SK-N-SH (cell line): ENCODE measurements around the gene MIPOL1. TPM values are rescaled to one million over a fixed set of nuclear protein-coding genes. Genes with fewer than 3 reads are reported as not detected.

Source experiments
- CTCF ChIA-PET: fragments of 300-600, 350-600 bp; formaldehyde crosslinking; extraction: SDS; loops from one replicate; lab custom pipeline; 2021; lab: Yijun Ruan, JAX
- POLR2A ChIA-PET: fragments of 350-600 bp; sonication (Branson Sonifier 250); formaldehyde crosslinking; extraction: SDS; loops from one replicate; lab custom pipeline; 2020; ENCODE audit warnings: antibody characterized with exemption, inconsistent platforms; lab: Yijun Ruan, JAX
- DNase-seq: peaks from one replicate; pipeline ENCODE4 v3.0.0; 2012
- H2AFZ ChIP-seq: fragments of 200-600 bp; sonication (generic); 2 replicates; pipeline ENCODE4 v1.8.1; 2016; ENCODE audit warnings: antibody characterized with exemption, mild to moderate bottlenecking, low read depth
- H3F3A ChIP-seq: fragments of 200-600 bp; sonication (generic); replicated peaks from 2 replicates; pipeline ENCODE3; 2016; ENCODE audit warnings: antibody characterized with exemption, mild to moderate bottlenecking; ENCODE audit not compliant: insufficient read depth
- H3K27ac ChIP-seq, 2 experiments: fragments of 200-500 bp in 1 of 2; fragments of 200-600 bp in 1 of 2; sonication (Bioruptor generic) in 1 of 2; sonication (generic), shearing (Covaris generic) in 1 of 2; 2 replicates each; pipeline versions ENCODE4 v1.5.1 to v1.6.1; 2014 to 2016; ENCODE audit warnings: low read depth in 2 of 2, inconsistent platforms in 1 of 2, low read length in 1 of 2, mild to moderate bottlenecking in 1 of 2, mixed read lengths in 1 of 2
- H3K27me3 ChIP-seq: fragments of 200-600 bp; sonication (generic), shearing (Covaris generic); 2 replicates; pipeline ENCODE4 v1.6.1; 2016; ENCODE audit warnings: mixed run types; ENCODE audit not compliant: insufficient read depth
- H3K36me3 ChIP-seq, 2 experiments: fragments of 200-500 bp in 1 of 2; fragments of 200-600 bp in 1 of 2; sonication (Bioruptor generic) in 1 of 2; sonication (generic) in 1 of 2; replicated peaks in 1 of 2; 2 replicates each; pipeline versions ENCODE3 to v1.5.1; 2014 to 2016; ENCODE audit warnings: low read length in 1 of 2, mild to moderate bottlenecking in 1 of 2; ENCODE audit not compliant: insufficient read depth in 2 of 2, control insufficient read depth in 1 of 2
- H3K4me1 ChIP-seq, 2 experiments: fragments of 200-500 bp in 1 of 2; fragments of 200-600 bp in 1 of 2; sonication (Bioruptor generic) in 1 of 2; sonication (generic), shearing (Covaris generic) in 1 of 2; 2 replicates each; pipeline versions ENCODE4 v1.5.1 to v1.6.1; 2014 to 2016; ENCODE audit warnings: low read depth in 1 of 2, low read length in 1 of 2, mixed run types in 1 of 2; ENCODE audit not compliant: insufficient read depth in 2 of 2, control insufficient read depth in 1 of 2
- H3K4me2 ChIP-seq: fragments of 200-600 bp; sonication (generic), shearing (Covaris generic); 2 replicates; pipeline ENCODE4 v1.6.1; 2017; ENCODE audit warnings: mixed run types
- H3K4me3 ChIP-seq, 2 experiments: fragments of 200-500 bp in 1 of 2; fragments of 200-600 bp in 1 of 2; sonication (Bioruptor generic) in 1 of 2; sonication (generic), shearing (Covaris generic) in 1 of 2; 2 replicates each; pipeline versions ENCODE4 v1.5.1 to v1.8.1; 2014 to 2016; ENCODE audit warnings: low read depth in 2 of 2, inconsistent platforms in 1 of 2, low read length in 1 of 2, mild to moderate bottlenecking in 1 of 2, mixed read lengths in 1 of 2, moderate library complexity in 1 of 2
- H3K79me2 ChIP-seq: fragments of 200-600 bp; sonication (generic); 2 replicates; pipeline ENCODE4 v1.8.1; 2017; ENCODE audit warnings: mild to moderate bottlenecking; ENCODE audit not compliant: insufficient read depth
- H3K9ac ChIP-seq: fragments of 200-600 bp; sonication (generic); 2 replicates; pipeline ENCODE4 v1.6.1; 2017; ENCODE audit warnings: mixed run types
- H3K9me2 ChIP-seq: fragments of 200-600 bp; sonication (generic); 2 replicates; pipeline ENCODE4 v1.6.1; 2017; ENCODE audit warnings: mixed run types
- H3K9me3 ChIP-seq: fragments of 200-600 bp; sonication (generic); 2 replicates; pipeline ENCODE4 v1.6.1; 2017; ENCODE audit warnings: mixed run types, mild to moderate bottlenecking, moderate library complexity
- H4K20me1 ChIP-seq: fragments of 200-600 bp; sonication (generic); 2 replicates; pipeline ENCODE4 v1.6.1; 2017; ENCODE audit warnings: mild to moderate bottlenecking, mixed run types; ENCODE audit not compliant: insufficient read depth
- ELF1 ChIP-seq: IDR thresholded peaks from 2 replicates; pipeline ENCODE4 v1.4.0; 2012
- EP300 ChIP-seq, 2 experiments: IDR thresholded peaks; 2 replicates each; pipeline versions ENCODE4 v1.4.0 to v1.6.1; 2012; ENCODE audit warnings: borderline replicate concordance in 1 of 2, low read depth in 1 of 2, low read length in 1 of 2
- FOSL2 ChIP-seq: IDR thresholded peaks from 2 replicates; pipeline ENCODE4 v1.4.0; 2012; ENCODE audit warnings: low read depth, mild to moderate bottlenecking, moderate library complexity, borderline replicate concordance
- FOXJ3 ChIP-seq: sonication (generic); formaldehyde crosslinking; IDR thresholded peaks from 2 replicates; pipeline ENCODE4 v1.5.1; 2020; ENCODE audit warnings: mild to moderate bottlenecking, missing genetic modification reagents
- FOXM1 ChIP-seq: IDR thresholded peaks from 2 replicates; pipeline ENCODE4 v1.4.0; 2012; ENCODE audit warnings: low read depth, mild to moderate bottlenecking
- GATA2 ChIP-seq: sonication (generic); formaldehyde crosslinking; IDR thresholded peaks from 2 replicates; pipeline ENCODE4 v1.5.0; 2020; ENCODE audit warnings: mild to moderate bottlenecking, missing genetic modification reagents
- JUND ChIP-seq: IDR thresholded peaks from 2 replicates; pipeline ENCODE4 v1.4.0; 2012
- MEF2A ChIP-seq: IDR thresholded peaks from 2 replicates; pipeline ENCODE4 v1.4.0; 2012; ENCODE audit warnings: low read depth, borderline replicate concordance
- NFIC ChIP-seq: IDR thresholded peaks from 2 replicates; pipeline ENCODE4 v1.4.0; 2012; ENCODE audit warnings: borderline replicate concordance
- NRF1 ChIP-seq: IDR thresholded peaks from 2 replicates; pipeline ENCODE4 v1.6.1; 2012; ENCODE audit warnings: low read depth, mild to moderate bottlenecking, low read length
- RAD21 ChIP-seq: IDR thresholded peaks from 2 replicates; pipeline ENCODE4 v1.6.1; 2012; ENCODE audit warnings: mild to moderate bottlenecking, low read length
- RCOR1 ChIP-seq: fragments of 150-350 bp; IDR thresholded peaks from 2 replicates; pipeline ENCODE4 v1.6.1; 2017; ENCODE audit warnings: antibody characterized with exemption, low read length
- TCF12 ChIP-seq: IDR thresholded peaks from 2 replicates; pipeline ENCODE4 v1.4.0; 2012
- TEAD4 ChIP-seq: IDR thresholded peaks from 2 replicates; pipeline ENCODE4 v1.4.0; 2012; ENCODE audit warnings: mild to moderate bottlenecking, borderline replicate concordance; ENCODE audit not compliant: insufficient read depth
- WGBS: methylation state at CpG from one replicate; pipeline ENCODE4 v1.1.6; 2017; ENCODE audit warnings: low lambda C conversion rate; 5-methylcytosine and 5-hydroxymethylcytosine counted together
- polyA plus RNA-seq, 3 experiments: library from polyadenylated mRNA; depleted of rRNA; stranded (reverse); fragments of >200 nt; gene quantifications; 2 replicates each; pipeline ENCODE4 v1.2.3, GENCODE V29; 2012
- TF ChIP-seq, protein P1 (sequence below): fragments of 150-350 bp; IDR thresholded peaks from 2 replicates; pipeline ENCODE4 v1.6.1; 2017; ENCODE audit warnings: antibody characterized with exemption, low read length, low read depth, borderline replicate concordance
- TF ChIP-seq, protein P2 (sequence below): IDR thresholded peaks from 2 replicates; pipeline ENCODE4; 2012
- TF ChIP-seq, protein P3 (sequence below): fragments of 150-350 bp; IDR thresholded peaks from 2 replicates; pipeline ENCODE4 v1.6.1; 2016; ENCODE audit warnings: mild to moderate bottlenecking, low read depth, low read length
- TF ChIP-seq, protein P4 (sequence below): IDR thresholded peaks from 2 replicates; pipeline ENCODE4 v1.6.1; 2012; ENCODE audit warnings: mild to moderate bottlenecking, low read depth, low read length, moderate library complexity
- TF ChIP-seq, protein P5 (sequence below): fragments of 200-600 bp; sonication (generic); IDR thresholded peaks from 2 replicates; pipeline ENCODE4 v1.6.1; 2017; ENCODE audit warnings: antibody characterized with exemption, mild to moderate bottlenecking, moderate library complexity

The MIPOL1 gene
- polyA plus RNA-seq, 1 of the 3 experiments (the other 2 are of a cell fraction): 0.23 TPM

DNA sequence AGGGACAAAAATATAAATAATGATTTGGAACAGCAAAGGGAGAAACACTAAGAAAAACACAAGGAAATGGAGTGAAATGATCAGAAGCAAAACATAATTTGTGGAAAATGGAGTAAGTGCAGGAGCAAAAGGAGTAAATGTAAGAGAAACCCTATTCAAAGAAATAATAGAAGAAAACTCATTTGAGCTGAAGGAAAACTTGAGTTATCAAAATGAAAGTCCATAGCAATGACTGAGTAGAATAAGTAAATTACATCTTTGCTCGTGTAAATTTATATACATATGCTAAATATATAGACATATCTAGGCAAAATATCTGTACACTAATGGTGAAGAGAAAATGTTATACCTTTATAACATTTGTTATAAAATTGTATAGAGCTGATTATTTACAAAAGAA is 203.4 kb downstream of the MIPOL1 start:
- Histone ChIP-seq H3K27me3 (no peaks in the 10 kb centered on the region), H3K79me2 (no peaks in the 10 kb centered on the region), H3K9ac (no peak overlapping the region), H3K36me3 (no peaks in the 10 kb centered on the region), H3K27ac (no peak overlapping the region), H3K4me3 (no peak overlapping the region), H3K9me2 (no peaks in the 10 kb centered on the region), H2AFZ (no peak overlapping the region), H4K20me1 (no peaks in the 10 kb centered on the region), H3K4me2 (no peak overlapping the region), H3K9me3 (no peaks in the 10 kb centered on the region), H3F3A (no peaks in the 10 kb centered on the region), H3K4me1 (no peaks in the 10 kb centered on the region)
- no peak for DNase-seq
- 6% methylated on average over 1 of the region's 1 CpG for WGBS
- TF ChIP-seq TCF12: no peak
- no peak for TF ChIP-seq JUND
- TF ChIP-seq, protein P1, sequence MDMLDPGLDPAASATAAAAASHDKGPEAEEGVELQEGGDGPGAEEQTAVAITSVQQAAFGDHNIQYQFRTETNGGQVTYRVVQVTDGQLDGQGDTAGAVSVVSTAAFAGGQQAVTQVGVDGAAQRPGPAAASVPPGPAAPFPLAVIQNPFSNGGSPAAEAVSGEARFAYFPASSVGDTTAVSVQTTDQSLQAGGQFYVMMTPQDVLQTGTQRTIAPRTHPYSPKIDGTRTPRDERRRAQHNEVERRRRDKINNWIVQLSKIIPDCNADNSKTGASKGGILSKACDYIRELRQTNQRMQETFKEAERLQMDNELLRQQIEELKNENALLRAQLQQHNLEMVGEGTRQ: no peak
- TF ChIP-seq TEAD4: no peak
- TF ChIP-seq NRF1: no peak
- TF ChIP-seq EP300 (IDR thresholded peaks at IDR 0.05; ENCODE audit: borderline replicate concordance in 1 of 2, low read depth in 1 of 2, low read length in 1 of 2): no peak
- TF ChIP-seq, protein P2, sequence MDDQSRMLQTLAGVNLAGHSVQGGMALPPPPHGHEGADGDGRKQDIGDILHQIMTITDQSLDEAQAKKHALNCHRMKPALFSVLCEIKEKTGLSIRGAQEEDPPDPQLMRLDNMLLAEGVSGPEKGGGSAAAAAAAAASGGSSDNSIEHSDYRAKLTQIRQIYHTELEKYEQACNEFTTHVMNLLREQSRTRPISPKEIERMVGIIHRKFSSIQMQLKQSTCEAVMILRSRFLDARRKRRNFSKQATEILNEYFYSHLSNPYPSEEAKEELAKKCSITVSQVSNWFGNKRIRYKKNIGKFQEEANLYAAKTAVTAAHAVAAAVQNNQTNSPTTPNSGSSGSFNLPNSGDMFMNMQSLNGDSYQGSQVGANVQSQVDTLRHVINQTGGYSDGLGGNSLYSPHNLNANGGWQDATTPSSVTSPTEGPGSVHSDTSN: no peak
- TF ChIP-seq FOXM1: no peak
- TF ChIP-seq MEF2A: no peak
- ChIA-PET CTCF (no interaction called here), POLR2A (no interaction called here)

DNA sequence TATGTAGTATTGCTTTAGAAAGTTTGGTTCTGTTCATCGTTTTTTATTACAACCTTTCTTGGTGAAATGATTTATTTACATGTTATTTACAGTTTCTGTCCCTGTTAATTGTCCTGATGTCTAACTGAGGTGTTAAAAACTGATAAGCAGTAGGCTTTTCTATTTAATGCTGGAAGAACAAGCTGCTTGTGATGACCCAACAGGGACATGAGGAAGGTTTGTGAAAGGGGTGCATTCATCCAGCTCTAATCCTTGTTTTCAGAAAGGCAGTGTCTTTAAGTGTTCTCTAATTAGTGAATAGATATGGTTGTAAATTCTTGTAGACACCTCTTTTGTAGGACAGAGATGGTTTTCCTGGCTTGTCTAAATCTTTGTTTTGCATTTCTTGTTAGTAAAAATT is 205.9 kb downstream of the MIPOL1 start:
- no peaks in the 10 kb centered on the region for H3F3A ChIP-seq
- H3K27ac ChIP-seq: no peak overlapping the region
- H3K4me3 ChIP-seq: no peak overlapping the region
- DNase-seq: no peak
- WGBS: 19% methylated on average over 1 of the region's 1 CpG
- ChIA-PET POLR2A (no interaction called here), CTCF (no interaction called here)
- H3K9me2 ChIP-seq: no peaks in the 10 kb centered on the region
- no peaks in the 10 kb centered on the region for H3K4me1 ChIP-seq
- H3K4me2 ChIP-seq: no peak overlapping the region
- no peaks in the 10 kb centered on the region for H3K36me3 ChIP-seq
- no peaks in the 10 kb centered on the region for H4K20me1 ChIP-seq
- no peak overlapping the region for H3K9ac ChIP-seq
- H3K9me3 ChIP-seq: no peaks in the 10 kb centered on the region
- H3K79me2 ChIP-seq: no peaks in the 10 kb centered on the region
- no peak overlapping the region for H2AFZ ChIP-seq
- H3K27me3 ChIP-seq: no peaks in the 10 kb centered on the region
- no peak for TF ChIP-seq RAD21
- TF ChIP-seq FOSL2: no peak
- no peak for TF ChIP-seq RCOR1
- no peak for TF ChIP-seq FOXJ3
- TF ChIP-seq, protein P3, sequence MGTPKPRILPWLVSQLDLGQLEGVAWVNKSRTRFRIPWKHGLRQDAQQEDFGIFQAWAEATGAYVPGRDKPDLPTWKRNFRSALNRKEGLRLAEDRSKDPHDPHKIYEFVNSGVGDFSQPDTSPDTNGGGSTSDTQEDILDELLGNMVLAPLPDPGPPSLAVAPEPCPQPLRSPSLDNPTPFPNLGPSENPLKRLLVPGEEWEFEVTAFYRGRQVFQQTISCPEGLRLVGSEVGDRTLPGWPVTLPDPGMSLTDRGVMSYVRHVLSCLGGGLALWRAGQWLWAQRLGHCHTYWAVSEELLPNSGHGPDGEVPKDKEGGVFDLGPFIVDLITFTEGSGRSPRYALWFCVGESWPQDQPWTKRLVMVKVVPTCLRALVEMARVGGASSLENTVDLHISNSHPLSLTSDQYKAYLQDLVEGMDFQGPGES: no peak
- no peak for TF ChIP-seq ELF1
- TF ChIP-seq EP300 (IDR thresholded peaks at IDR 0.05; ENCODE audit: borderline replicate concordance in 1 of 2, low read depth in 1 of 2, low read length in 1 of 2): no peak
- TF ChIP-seq GATA2 (CRISPR knock-in tag): no peak
- TF ChIP-seq, protein P4, sequence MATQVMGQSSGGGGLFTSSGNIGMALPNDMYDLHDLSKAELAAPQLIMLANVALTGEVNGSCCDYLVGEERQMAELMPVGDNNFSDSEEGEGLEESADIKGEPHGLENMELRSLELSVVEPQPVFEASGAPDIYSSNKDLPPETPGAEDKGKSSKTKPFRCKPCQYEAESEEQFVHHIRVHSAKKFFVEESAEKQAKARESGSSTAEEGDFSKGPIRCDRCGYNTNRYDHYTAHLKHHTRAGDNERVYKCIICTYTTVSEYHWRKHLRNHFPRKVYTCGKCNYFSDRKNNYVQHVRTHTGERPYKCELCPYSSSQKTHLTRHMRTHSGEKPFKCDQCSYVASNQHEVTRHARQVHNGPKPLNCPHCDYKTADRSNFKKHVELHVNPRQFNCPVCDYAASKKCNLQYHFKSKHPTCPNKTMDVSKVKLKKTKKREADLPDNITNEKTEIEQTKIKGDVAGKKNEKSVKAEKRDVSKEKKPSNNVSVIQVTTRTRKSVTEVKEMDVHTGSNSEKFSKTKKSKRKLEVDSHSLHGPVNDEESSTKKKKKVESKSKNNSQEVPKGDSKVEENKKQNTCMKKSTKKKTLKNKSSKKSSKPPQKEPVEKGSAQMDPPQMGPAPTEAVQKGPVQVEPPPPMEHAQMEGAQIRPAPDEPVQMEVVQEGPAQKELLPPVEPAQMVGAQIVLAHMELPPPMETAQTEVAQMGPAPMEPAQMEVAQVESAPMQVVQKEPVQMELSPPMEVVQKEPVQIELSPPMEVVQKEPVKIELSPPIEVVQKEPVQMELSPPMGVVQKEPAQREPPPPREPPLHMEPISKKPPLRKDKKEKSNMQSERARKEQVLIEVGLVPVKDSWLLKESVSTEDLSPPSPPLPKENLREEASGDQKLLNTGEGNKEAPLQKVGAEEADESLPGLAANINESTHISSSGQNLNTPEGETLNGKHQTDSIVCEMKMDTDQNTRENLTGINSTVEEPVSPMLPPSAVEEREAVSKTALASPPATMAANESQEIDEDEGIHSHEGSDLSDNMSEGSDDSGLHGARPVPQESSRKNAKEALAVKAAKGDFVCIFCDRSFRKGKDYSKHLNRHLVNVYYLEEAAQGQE: no peak
- TF ChIP-seq, protein P5, sequence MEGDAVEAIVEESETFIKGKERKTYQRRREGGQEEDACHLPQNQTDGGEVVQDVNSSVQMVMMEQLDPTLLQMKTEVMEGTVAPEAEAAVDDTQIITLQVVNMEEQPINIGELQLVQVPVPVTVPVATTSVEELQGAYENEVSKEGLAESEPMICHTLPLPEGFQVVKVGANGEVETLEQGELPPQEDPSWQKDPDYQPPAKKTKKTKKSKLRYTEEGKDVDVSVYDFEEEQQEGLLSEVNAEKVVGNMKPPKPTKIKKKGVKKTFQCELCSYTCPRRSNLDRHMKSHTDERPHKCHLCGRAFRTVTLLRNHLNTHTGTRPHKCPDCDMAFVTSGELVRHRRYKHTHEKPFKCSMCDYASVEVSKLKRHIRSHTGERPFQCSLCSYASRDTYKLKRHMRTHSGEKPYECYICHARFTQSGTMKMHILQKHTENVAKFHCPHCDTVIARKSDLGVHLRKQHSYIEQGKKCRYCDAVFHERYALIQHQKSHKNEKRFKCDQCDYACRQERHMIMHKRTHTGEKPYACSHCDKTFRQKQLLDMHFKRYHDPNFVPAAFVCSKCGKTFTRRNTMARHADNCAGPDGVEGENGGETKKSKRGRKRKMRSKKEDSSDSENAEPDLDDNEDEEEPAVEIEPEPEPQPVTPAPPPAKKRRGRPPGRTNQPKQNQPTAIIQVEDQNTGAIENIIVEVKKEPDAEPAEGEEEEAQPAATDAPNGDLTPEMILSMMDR: no peak
- TF ChIP-seq NRF1: no peak
- TF ChIP-seq NFIC: no peak
